ENCODE measurements around the gene PAX7.

- TF ChIP-seq ESRRG (CRISPR knock-in tag; IDR thresholded peaks at IDR 0.05) (no peak), POU6F1 (CRISPR knock-in tag; IDR thresholded peaks at IDR 0.05; ENCODE audit: borderline replicate concordance, low read depth) (no peak)
Observed at GRCh38 chr1:18662286-18662639, 31.6 kb downstream of the PAX7 start.
